GM12878 (cell line): Measurements from ENCODE around the gene MYOZ1. TPM values are rescaled to one million over a fixed set of nuclear protein-coding genes. Genes with fewer than 3 reads are reported as not detected.
A peak's percentile ranks its signal among the peaks of the same experiment; 100 is the strongest.

Experiments
- ATAC-seq: fragments of 200-7000 bp; cut with Tn5 transposase; 3 replicates; pipeline ENCODE4 v1.9.1; 2020; ENCODE audit warnings: mild to moderate bottlenecking, moderate library complexity
- BruUV-seq: library from RNA; stranded (reverse); fragments of 400-500 nt; replicated peaks from 2 replicates; lab custom pipeline; 2021; lab: Mats Ljungman, UMichigan
- CTCF ChIA-PET: fragments of 300-600 bp; sonication (Branson Sonifier 250); formaldehyde crosslinking; extraction: SDS; loops from one replicate; lab custom pipeline; 2021; ENCODE audit warnings: inconsistent platforms; lab: Yijun Ruan, JAX
- POLR2A ChIA-PET: fragments of 350-600 bp; formaldehyde crosslinking; extraction: SDS; loops from one replicate; lab custom pipeline; 2021; ENCODE audit warnings: inconsistent platforms; lab: Charles Lee
- RAD21 ChIA-PET: fragments of 300-600 bp; sonication (Branson Sonifier 250); formaldehyde crosslinking; loops from one replicate; lab custom pipeline; 2023; ENCODE audit warnings: antibody characterized with exemption; ENCODE audit not compliant: unreplicated experiment; lab: Charles Lee
- SMC1A ChIA-PET: fragments of 300-600 bp; sonication (Branson Sonifier 250); formaldehyde crosslinking; loops from one replicate; lab custom pipeline; 2023; ENCODE audit not compliant: unreplicated experiment, uncharacterized antibody; lab: Charles Lee
- DNase-seq: peaks from one replicate; pipeline ENCODE4 v3.0.0-alpha.2; 2011; ENCODE audit warnings: low read depth, low spot score
- FAIRE-seq: peaks from 3 replicates; lab custom pipeline; 2011; peaks lifted over from hg19 to GRCh38; lab: Jason Lieb, UNC
- H2AFZ ChIP-seq: 2 replicates; pipeline ENCODE4 v1.6.0; 2011; ENCODE audit warnings: low read depth, low read length, control low read depth; ENCODE audit not compliant: control insufficient read depth
- H3K27ac ChIP-seq: 2 replicates; pipeline ENCODE4 v1.5.1; 2011; ENCODE audit warnings: control low read depth; ENCODE audit not compliant: control insufficient read depth, insufficient read depth
- H3K27me3 ChIP-seq, 2 experiments: replicated peaks in 1 of 2; 2 replicates each; pipeline versions ENCODE4 v1.6.0 to v1.6.1; 2011; ENCODE audit warnings: low read length in 1 of 2; ENCODE audit not compliant: control insufficient read depth in 2 of 2, insufficient read depth in 2 of 2
- H3K36me3 ChIP-seq, 2 experiments: 2 replicates each; pipeline ENCODE4 v1.5.1; 2011; ENCODE audit warnings: low read length in 1 of 2; ENCODE audit not compliant: control insufficient read depth in 2 of 2, insufficient read depth in 2 of 2
- H3K4me1 ChIP-seq: 2 replicates; pipeline ENCODE4 v1.6.1; 2011; ENCODE audit warnings: mild to moderate bottlenecking, low read length, moderate library complexity, mixed read lengths; ENCODE audit not compliant: control insufficient read depth, insufficient read depth
- H3K4me2 ChIP-seq: 2 replicates; pipeline ENCODE4 v1.6.0; 2011; ENCODE audit warnings: control low read depth; ENCODE audit not compliant: control insufficient read depth, insufficient read depth
- H3K4me3 ChIP-seq: fragments of 200-600 bp; sonication (generic); 2 replicates; pipeline ENCODE4 v1.5.1; 2016
- H3K79me2 ChIP-seq: 2 replicates; pipeline ENCODE4 v1.6.0; 2011; ENCODE audit warnings: low read length; ENCODE audit not compliant: control insufficient read depth, insufficient read depth
- H3K9ac ChIP-seq: 2 replicates; pipeline ENCODE4 v1.8.0; 2011; ENCODE audit warnings: low read length, control low read depth, mixed read lengths; ENCODE audit not compliant: control insufficient read depth, insufficient read depth
- H3K9me3 ChIP-seq: replicated peaks from 3 replicates; pipeline ENCODE4 v1.5.1; 2011; ENCODE audit warnings: mild to moderate bottlenecking, low read length; ENCODE audit not compliant: control insufficient read depth, insufficient read depth
- H4K20me1 ChIP-seq: 2 replicates; pipeline ENCODE4 v1.6.0; 2011; ENCODE audit not compliant: control insufficient read depth, insufficient read depth
- BACH1 ChIP-seq: fragments of 450-650 bp; IDR thresholded peaks from 2 replicates; pipeline ENCODE4 v1.6.1; 2017; ENCODE audit warnings: mild to moderate bottlenecking, borderline replicate concordance
- CBFB ChIP-seq: IDR thresholded peaks from 2 replicates; pipeline ENCODE4 v1.6.1; 2016; ENCODE audit warnings: antibody characterized with exemption, low read depth
- CBX5 ChIP-seq: sonication (generic); IDR thresholded peaks from 2 replicates; pipeline ENCODE4 v1.6.1; 2016; ENCODE audit warnings: low read depth, moderate library complexity, mild to moderate bottlenecking, inconsistent platforms
- EP300 ChIP-seq, 2 experiments: fragments of 150-350 bp in 1 of 2; IDR thresholded peaks; 2 replicates each; pipeline ENCODE4 v1.6.1; 2011 to 2012; ENCODE audit warnings: low read depth in 2 of 2, low read length in 2 of 2, borderline replicate concordance in 1 of 2, improper control_type of control experiment in 1 of 2, inconsistent platforms in 1 of 2; ENCODE audit not compliant: control insufficient read depth in 1 of 2
- HDGF ChIP-seq: fragments of 450-650 bp; IDR thresholded peaks from 2 replicates; pipeline ENCODE4 v1.6.1; 2016; ENCODE audit warnings: antibody characterized with exemption
- JUNB ChIP-seq: IDR thresholded peaks from 2 replicates; pipeline ENCODE4 v1.6.1; 2016; ENCODE audit warnings: antibody characterized with exemption, mild to moderate bottlenecking
- NR2C2 ChIP-seq: IDR thresholded peaks from 2 replicates; pipeline ENCODE4 v1.6.1; 2011; ENCODE audit warnings: borderline replicate concordance, low read depth; ENCODE audit not compliant: control insufficient read depth, insufficient read length
- RUNX3 ChIP-seq: IDR thresholded peaks from 2 replicates; pipeline ENCODE4 v1.6.1; 2012; ENCODE audit warnings: low read length, inconsistent platforms
- SKIL ChIP-seq: fragments of 450-650 bp; IDR thresholded peaks from 2 replicates; pipeline ENCODE4 v1.6.1; 2017; ENCODE audit warnings: mild to moderate bottlenecking, low read depth, inconsistent platforms; ENCODE audit not compliant: poor library complexity, severe bottlenecking
- SPI1 ChIP-seq: IDR thresholded peaks from 2 replicates; pipeline ENCODE4 v1.6.1; 2011; ENCODE audit warnings: low read depth, mild to moderate bottlenecking, low read length, moderate library complexity, borderline replicate concordance; ENCODE audit not compliant: insufficient read depth
- ZNF24 ChIP-seq: fragments of 450-650 bp; IDR thresholded peaks from 2 replicates; pipeline ENCODE4 v1.6.1; 2017; ENCODE audit warnings: antibody characterized with exemption, mild to moderate bottlenecking
- WGBS: methylation state at CpG from one replicate; pipeline ENCODE4 v1.1.6; 2016; ENCODE audit warnings: low lambda C conversion rate; ENCODE audit not compliant: insufficient replicate concordance, insufficient coverage; ENCODE audit errors: missing lambda C conversion rate; 5-methylcytosine and 5-hydroxymethylcytosine counted together
- in situ Hi-C: fragments of 300-500 bp; cut with MboI; formaldehyde crosslinking; loops from 9 replicates; pipeline ENCODE4 v1.14.3; 2018; ENCODE audit warnings: mixed read lengths
- intact Hi-C: fragments of 100-400 bp; cut with micrococcal nuclease; formaldehyde crosslinking; loops from one replicate; pipeline ENCODE4 v1.14.2; 2022; ENCODE audit not compliant: unreplicated experiment
- polyA plus RNA-seq, 11 experiments: library from polyadenylated mRNA; depleted of rRNA in 4 of 11; unstranded in 6 of 11; stranded (reverse) in 5 of 11; fragments of >200 nt; fragmentation: Nextera tagmentation in 4 of 11; fragmentation: Illumina TruSeq in 1 of 11; extraction: Ambion mirVana in 4 of 11; extraction: Trizol in 1 of 11; gene quantifications; 1 replicate in 1 of 11; 2 replicates in 10 of 11; pipeline versions ENCODE4 v1.2.1 to v1.2.3, GENCODE V29; 2011 to 2016; ENCODE audit warnings: inconsistent platforms in 2 of 11, missing spikeins in 2 of 11, low read depth in 1 of 11
- total RNA-seq, 4 experiments: library from RNA; depleted of rRNA in 3 of 4; stranded (reverse); fragments of >200 nt in 3 of 4; fragmentation: Illumina TruSeq in 1 of 4; extraction: Trizol in 1 of 4; gene quantifications; 2 replicates each; pipeline versions ENCODE4 v1.2.1 to v1.2.3, GENCODE V29; 2013 to 2021

The MYOZ1 gene
- total and polyA plus RNA-seq, 10 of the 15 experiments (the other 5 are each of a cell fraction or from before 2014, with no cell fraction given), result 0.05 to 2.0 (median 0.62) TPM

- intact Hi-C loops, result no loop called here
- peak overlapping the region; percentile 1 for H2AFZ ChIP-seq
Measured at GRCh38 chr10:73645251-73645650, 4.0 kb upstream of the MYOZ1 start.

GRCh38 chr10:73644767-73645166 lies 3.5 kb upstream of the MYOZ1 start:
- H2AFZ ChIP-seq, result peak overlapping the region; percentile 73

More at GRCh38 chr10:73645251-73645650, 4.0 kb upstream of the MYOZ1 start:
- Histone ChIP-seq H3K27me3 (no peaks in the 10 kb centered on the region), H3K4me3 (no peak overlapping the region), H3K9me3 (no peaks in the 10 kb centered on the region), H3K79me2 (no peaks in the 10 kb centered on the region), H3K36me3 (no peaks in the 10 kb centered on the region), H3K27ac (0 out of 2 replicates have a peak overlapping the region, but pooled peaks have one; percentile 3), H4K20me1 (no peaks in the 10 kb centered on the region), H3K9ac (no peak overlapping the region), H3K4me2 (no peak overlapping the region), H3K4me1 (peaks cover 25% of the 10 kb centered on the region)
- ChIA-PET SMC1A (interaction anchor here (1.0 to 5.6 kb wide), 15 partner anchors 9 to 382 kb away, joined by 3 to 134 read pairs (median 8); partner anchors contain the start of genes PPP3CB and SYNPO2L), CTCF (interaction anchor here (0.6 to 5.2 kb wide), 16 partner anchors 10 to 382 kb away, joined by 3 to 163 read pairs (median 6); no protein-coding TSS in a partner anchor), POLR2A (interaction anchor here (1.0 to 1.6 kb wide), 3 partner anchors 102 to 159 kb away, joined by 3 to 4 read pairs (median 3); no protein-coding TSS in a partner anchor), RAD21 (interaction anchor here (0.8 to 5.4 kb wide), 6 partner anchors 9 to 234 kb away, joined by 3 to 96 read pairs (median 8); partner anchors contain the start of gene SYNPO2L)
- no peak for DNase-seq
- no TSS peak for BruUV-seq
- ATAC-seq, result 0 out of 3 replicates have a peak, but pooled peaks have one; percentile 6
- TF ChIP-seq JUNB (0 out of 2 replicates have a peak, but pooled peaks have one; percentile 6), SPI1 (peak; percentile 3; the same call in 1 of the 2 replicates), CBFB (0 out of 2 replicates have a peak, but pooled peaks have one; percentile 30), BACH1 (no peak)
- no peak for FAIRE-seq
- in situ Hi-C loops, result no loop called here
- WGBS, result 17% methylated on average over 3 of the region's 3 CpGs

More at GRCh38 chr10:73644767-73645166, 3.5 kb upstream of the MYOZ1 start:
- CTCF ChIA-PET, result interaction anchor here (0.6 to 5.2 kb wide), 27 partner anchors 9 to 1975 kb away, joined by 3 to 163 read pairs (median 7); partner anchors contain the start of gene CFAP70
- Histone ChIP-seq H3K9me3 (no peaks in the 10 kb centered on the region), H3K4me2 (no peak overlapping the region), H3K27ac (peak overlapping the region; percentile 27; the same call in 1 of the 2 replicates), H3K4me3 (no peak overlapping the region), H3K36me3 (no peaks in the 10 kb centered on the region)
- intact Hi-C loops, result loop anchor here (1.0 kb wide), 2 partner anchors 115 to 380 kb away; no protein-coding TSS in a partner anchor
- RAD21 ChIA-PET, result interaction anchor here (1.2 to 5.4 kb wide), 9 partner anchors 9 to 381 kb away, joined by 3 to 96 read pairs (median 8); partner anchors contain the start of gene SYNPO2L
- FAIRE-seq (peak; percentile 69), DNase-seq (no peak), ATAC-seq (peak; percentile 11; the same call in 1 of the 3 replicates)
- in situ Hi-C loops, result loop anchor here (5.0 kb wide), 2 partner anchors 112 to 387 kb away; no protein-coding TSS in a partner anchor
- WGBS, result 0% methylated on average over 1 of the region's 1 CpG
- TF ChIP-seq NR2C2 (no peak), ZNF24 (no peak), EP300 (IDR thresholded peaks at IDR 0.05; ENCODE audit: borderline replicate concordance in 1 of 2, control insufficient read depth in 1 of 2, low read depth in 2 of 2, low read length in 2 of 2) (no peak), HDGF (peak; percentile 4; the same call in 1 of the 2 replicates), SKIL (no peak), RUNX3 (0 out of 2 replicates have a peak, but pooled peaks have one; percentile 4), CBX5 (no peak)
- TF ChIP-seq, all 136 proteins: peak for 2
- H3K4me1 ChIP-seq, result peaks cover 20% of the 10 kb centered on the region
- no peaks in the 10 kb centered on the region for H3K79me2 ChIP-seq
- ChIA-PET SMC1A (interaction anchor here (0.7 to 5.6 kb wide), 20 partner anchors 10 to 381 kb away, joined by 3 to 134 read pairs (median 4); partner anchors contain the start of genes PPP3CB and SYNPO2L), POLR2A (interaction anchor here (0.6 to 1.6 kb wide), 7 partner anchors 102 to 234 kb away, joined by 3 to 5 read pairs (median 3); partner anchors contain the start of gene PPP3CB)
- H3K27me3 ChIP-seq, result no peaks in the 10 kb centered on the region
- no peaks in the 10 kb centered on the region for H4K20me1 ChIP-seq
- BruUV-seq, result no TSS peak
- H3K9ac ChIP-seq, result no peak overlapping the region
